DLD1 (cell line): ENCODE measurements around the gene KRTAP20-1.

Experiments used
- in situ Hi-C: cut with HindIII; loops from 2 replicates; pipeline ENCODE4 v1.10.0; 2017; ENCODE audit warnings: low sequenced_read_pairs

KRTAP20-1 gene

GRCh38 chr21:30616125-30616524 is at the start of gene KRTAP20-1:
Gene KRTAP20-1 (plus strand): TSS chr21:30616425. CDS start chr21:30616455, 30 bp downstream.
- in situ Hi-C loops, result no loop called here

- in situ Hi-C loops, result no loop called here
These were observed 48.6 kb upstream of the KRTAP20-1 start for GRCh38 chr21:30567617-30568016.

GRCh38 chr21:30577766-30578165 is 38.5 kb upstream of the KRTAP20-1 start:
- in situ Hi-C loops, result no loop called here

GRCh38 chr21:30579346-30579745 is 36.9 kb upstream of the KRTAP20-1 start:
- in situ Hi-C loops, result no loop called here

DNA sequence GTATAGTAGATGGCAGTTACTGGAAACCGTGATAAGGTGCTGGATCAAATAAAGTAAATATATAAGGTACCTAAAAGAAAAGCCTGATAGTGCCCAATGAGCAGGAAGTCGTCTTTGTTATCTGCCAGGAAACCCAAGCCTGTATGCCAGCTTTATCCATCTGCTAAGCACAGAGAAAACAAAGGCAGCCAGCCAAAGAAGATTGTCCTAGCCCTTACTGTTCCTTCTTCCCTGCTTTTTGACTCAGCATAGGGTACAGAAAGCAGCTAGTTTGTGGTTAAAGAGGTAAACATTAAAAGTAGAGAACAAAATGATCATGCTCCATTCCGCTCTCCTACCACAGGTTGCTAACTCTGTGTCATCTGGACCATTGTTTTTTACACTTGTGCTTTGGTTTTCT is 36.1 kb upstream of the KRTAP20-1 start:
- in situ Hi-C loops, result no loop called here

DNA sequence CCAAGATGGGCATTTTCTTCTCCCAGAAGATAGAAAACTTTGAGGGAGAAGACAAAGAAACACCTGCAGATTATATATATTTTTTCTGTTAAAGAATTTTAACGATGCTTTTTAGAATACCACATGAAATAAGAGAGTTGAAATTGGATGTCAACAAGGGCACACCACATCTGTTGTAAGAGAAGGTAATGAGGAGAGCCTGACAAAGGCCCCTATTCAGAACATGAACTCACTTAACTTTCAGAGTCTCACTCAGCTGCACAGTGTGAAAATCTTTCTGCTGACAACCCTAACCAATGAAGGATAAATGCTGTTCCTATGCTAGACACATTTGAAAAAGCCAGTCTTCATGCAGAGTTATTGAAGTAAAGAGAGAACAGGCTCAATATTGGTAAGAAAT is 33.4 kb upstream of the KRTAP20-1 start:
- in situ Hi-C loops, result no loop called here

DNA sequence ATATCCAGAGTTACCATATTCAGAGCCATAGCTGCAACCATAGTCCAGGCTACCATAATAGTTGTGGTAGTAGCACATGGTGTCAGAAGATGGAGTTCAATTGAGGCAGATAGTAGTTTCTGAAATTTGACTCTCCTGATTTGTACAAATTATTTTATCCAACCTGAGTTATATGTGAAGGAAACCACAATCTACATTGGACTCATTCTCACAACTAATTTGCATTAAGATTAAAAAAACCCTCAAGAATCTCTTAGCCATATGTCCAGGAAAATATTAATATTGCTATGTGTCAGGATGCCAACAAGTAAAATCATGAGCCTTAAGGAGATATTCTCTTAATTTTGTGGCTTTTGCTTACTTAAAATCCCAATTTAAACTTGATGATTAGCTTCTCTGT is 25.9 kb upstream of the KRTAP20-1 start, which contains the start of gene KRTAP22-2:
Gene KRTAP22-2 (minus strand): TSS at position 101 of the 400 bp plus-strand sequence.
- in situ Hi-C loops, result no loop called here

DNA sequence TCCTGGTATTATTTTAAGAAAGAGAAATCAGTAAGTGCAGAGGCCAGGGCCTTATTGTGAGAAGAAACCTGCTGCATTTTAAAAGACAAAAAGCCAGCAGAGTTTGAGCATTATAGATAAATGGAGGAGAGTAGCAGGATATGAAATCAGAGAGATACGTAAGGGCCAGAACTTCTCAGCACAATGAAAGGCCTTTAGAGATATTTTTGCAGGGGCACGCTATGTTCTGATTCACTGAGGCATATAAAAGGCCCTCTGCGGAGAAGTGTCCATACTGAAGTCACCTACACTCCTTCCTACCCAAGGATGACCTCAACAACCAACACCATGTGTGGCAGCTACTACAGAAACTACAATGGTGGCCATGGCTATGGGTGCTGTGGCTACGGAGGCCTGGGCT is 24.1 kb upstream of the KRTAP20-1 start, which contains the start of gene KRTAP6-3:
Gene KRTAP6-3 (plus strand): TSS at position 301 of the 400 bp plus-strand sequence. CDS start 6 bp downstream, at position 307.
- in situ Hi-C loops, result no loop called here

DNA sequence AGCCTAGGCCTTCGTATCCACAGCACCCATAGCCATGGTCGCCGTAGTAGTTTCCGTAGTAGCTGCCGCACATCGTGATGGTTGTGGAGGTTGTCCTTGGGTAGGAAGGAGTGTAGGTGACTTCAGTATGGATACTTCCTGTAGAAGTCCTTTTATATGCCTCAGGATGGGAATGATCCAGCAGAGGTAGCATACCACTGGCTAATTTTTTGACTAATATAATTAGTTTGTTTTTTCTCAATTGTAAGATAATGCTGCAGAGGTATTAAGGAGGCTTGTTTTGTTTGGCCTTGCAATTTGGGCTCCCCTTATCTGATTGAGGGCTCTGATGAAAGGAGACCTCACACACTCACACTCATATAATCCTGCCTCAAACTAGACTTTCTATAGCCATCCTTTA is 17.4 kb upstream of the KRTAP20-1 start, which contains the start of gene KRTAP6-2:
Gene KRTAP6-2 (minus strand): TSS at position 101 of the 400 bp plus-strand sequence. CDS start 28 bp downstream, at position 73.
- in situ Hi-C loops, result no loop called here

GRCh38 chr21:30600787-30601186 is 15.4 kb upstream of the KRTAP20-1 start, which contains the start of gene KRTAP22-1:
Gene KRTAP22-1 (plus strand): TSS chr21:30601087.
- in situ Hi-C loops, result no loop called here

GRCh38 chr21:30605968-30606367 is 10.3 kb upstream of the KRTAP20-1 start:
- in situ Hi-C loops, result no loop called here

DNA sequence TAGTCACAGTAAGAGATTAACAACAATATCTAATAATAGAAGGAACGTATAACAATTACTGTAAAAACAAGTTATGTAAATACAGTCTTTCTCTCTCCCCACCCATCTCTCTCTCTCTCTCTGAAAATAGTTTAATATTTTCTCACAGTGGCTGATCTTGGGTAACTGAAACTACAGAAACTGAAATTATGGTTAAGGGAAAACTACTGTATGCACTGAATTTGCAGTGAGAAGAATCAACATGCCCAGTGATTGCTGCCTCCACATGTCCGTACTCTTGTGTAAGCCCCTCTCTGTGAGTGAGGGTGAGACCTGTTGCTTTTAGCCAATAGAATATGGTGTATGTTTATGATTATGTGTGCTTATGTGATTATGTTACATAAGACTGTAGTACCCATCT is 4.1 kb upstream of the KRTAP20-1 start:
- in situ Hi-C loops, result no loop called here

DNA sequence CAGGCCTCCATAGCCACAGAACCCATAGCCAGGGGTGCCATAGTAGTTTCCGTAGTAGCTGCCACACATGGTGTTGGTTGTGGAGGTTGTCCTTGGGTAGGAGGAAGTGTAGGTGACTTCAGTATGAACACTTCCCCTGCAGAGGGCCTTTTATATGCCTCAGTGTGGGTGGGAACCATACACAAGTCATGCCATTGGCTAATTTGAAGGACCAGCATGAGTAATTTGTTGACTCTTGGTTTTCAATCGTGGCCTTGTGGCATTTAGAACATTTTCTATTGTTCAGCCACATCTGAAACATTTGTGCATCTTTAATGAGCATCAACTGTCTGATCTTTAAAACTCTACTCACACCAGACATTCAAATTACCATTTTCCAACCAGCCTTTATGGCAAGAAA is 2.4 kb upstream of the KRTAP20-1 start, which contains the start of gene KRTAP6-1:
Gene KRTAP6-1 (minus strand): TSS at position 95 of the 400 bp plus-strand sequence. CDS start 26 bp downstream, at position 69.
- in situ Hi-C loops, result no loop called here

- in situ Hi-C loops, result no loop called here
These were observed 1.0 kb upstream of the KRTAP20-1 start for GRCh38 chr21:30615199-30615598.

DNA sequence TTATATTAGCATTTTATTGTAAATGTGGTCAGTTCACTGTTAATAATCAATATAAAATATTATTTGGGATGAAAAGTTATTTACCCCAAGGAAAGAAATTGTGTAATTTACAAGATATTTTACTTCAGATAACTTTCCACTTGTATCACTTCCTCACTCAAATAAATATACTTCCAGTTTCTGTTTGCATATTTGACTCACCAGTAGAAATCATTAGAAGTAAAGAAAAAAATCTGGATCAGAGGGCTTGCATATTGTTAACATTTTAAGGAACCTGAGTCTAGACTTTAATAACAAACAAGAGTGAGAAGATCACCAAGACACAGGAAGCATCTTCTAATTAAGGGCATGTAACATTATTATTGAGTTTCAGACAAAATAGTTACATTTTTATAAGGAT is 3.9 kb downstream of the KRTAP20-1 start:
- in situ Hi-C loops, result no loop called here

DNA sequence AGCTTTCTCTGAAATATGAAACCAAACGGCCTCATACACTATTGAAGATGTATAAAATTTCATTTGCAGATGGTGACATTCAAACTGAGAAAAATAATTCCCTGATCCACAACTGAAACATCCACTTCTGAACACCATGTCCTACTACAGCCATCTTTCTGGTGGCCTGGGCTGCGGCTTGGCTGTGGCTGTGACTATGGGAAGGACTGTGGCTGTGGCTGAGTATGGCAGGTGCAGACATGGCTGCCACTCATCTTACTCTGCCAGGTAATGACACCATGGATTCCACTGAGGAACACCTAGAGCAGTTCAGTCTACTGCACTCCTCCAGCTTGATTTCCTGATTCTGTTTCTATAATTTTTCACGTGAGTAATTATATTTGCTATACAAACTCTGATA is 4.3 kb downstream of the KRTAP20-1 start, which contains the start of gene KRTAP20-4:
Gene KRTAP20-4 (plus strand): TSS at position 106 of the 400 bp plus-strand sequence.
- in situ Hi-C loops, result no loop called here

DNA sequence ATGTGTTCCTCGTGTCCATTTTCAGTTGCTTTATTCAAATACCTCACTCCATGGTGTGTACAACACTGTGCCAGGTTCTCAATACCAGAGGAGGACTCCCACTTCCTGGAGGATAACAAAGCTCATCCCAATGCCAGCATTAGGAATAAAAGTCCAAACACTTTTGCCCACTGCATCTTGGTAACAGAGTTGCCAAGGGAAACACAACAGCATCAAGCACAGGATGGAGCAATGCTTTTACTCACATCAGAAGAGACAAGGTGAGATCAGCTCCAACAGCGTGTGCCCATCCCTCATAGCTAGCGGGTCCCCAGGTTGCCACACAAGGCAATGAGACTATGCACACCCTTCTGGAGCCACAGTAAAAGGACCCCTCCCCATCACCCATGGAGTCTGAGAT is 7.1 kb downstream of the KRTAP20-1 start:
- in situ Hi-C loops, result no loop called here

GRCh38 chr21:30625449-30626165 is 9.4 kb downstream of the KRTAP20-1 start:
- in situ Hi-C loops, result no loop called here

GRCh38 chr21:30628109-30628508 is 11.9 kb downstream of the KRTAP20-1 start:
- in situ Hi-C loops, result no loop called here

GRCh38 chr21:30629200-30629599 is 13.0 kb downstream of the KRTAP20-1 start:
- in situ Hi-C loops, result no loop called here

DNA sequence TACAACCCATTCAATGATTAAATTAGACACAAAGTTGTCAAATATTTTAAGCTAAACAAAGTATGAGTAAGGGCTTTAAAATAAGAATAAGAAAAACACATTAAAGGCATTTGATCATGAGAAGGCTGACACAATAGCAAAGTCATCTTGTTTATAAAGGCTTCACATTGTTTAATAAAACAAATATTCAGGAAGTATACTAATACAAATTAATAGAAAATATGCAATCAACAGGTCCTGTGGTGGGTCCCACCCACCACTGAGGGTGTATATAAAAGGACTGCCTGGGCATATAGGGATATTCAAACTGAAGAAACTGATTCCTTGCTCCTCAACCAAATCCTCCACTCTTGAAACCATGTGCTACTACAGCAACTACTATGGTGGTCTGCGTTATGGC is 18.7 kb downstream of the KRTAP20-1 start, which contains the start of gene KRTAP20-2:
Gene KRTAP20-2 (plus strand): TSS at position 301 of the 400 bp plus-strand sequence. CDS start 58 bp downstream, at position 359.
- in situ Hi-C loops, result no loop called here

DNA sequence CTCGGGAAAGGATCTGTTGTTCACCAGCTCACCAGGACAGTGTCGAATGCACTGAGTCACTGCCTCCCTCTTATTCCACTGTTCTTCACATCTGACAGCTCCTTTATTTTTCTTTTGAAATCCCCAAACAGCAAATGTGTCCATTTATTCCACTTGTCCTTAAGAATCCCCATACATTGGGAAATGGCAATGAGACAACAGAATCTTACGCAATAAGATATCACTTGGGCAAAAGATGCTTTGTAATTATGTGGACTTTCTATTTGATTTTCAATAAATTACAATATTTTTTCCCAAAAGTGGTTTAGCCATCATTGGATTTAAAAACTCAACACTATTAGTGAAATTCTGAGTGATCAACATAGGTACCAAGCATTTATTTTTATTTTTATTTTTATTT is 22.5 kb downstream of the KRTAP20-1 start:
- in situ Hi-C loops, result no loop called here
